Left renal pelvis (tissue), 4 donors: ENCODE measurements around the gene RNF144A. TPM values are rescaled to one million over a fixed set of nuclear protein-coding genes. Genes with fewer than 3 reads are reported as not detected.

Source experiments
- DNase-seq, 4 donors: peaks; one replicate each; pipeline ENCODE4 v3.0.0-alpha.2; 2013; ENCODE audit warnings: low read depth in 4 of 4, low spot score in 3 of 4
- polyA plus RNA-seq, 4 donors: library from polyadenylated mRNA; unstranded; fragments of 120-200 nt; gene quantifications; one replicate each; pipeline ENCODE4 v1.2.1, GENCODE V29; 2013; ENCODE audit not compliant: insufficient read length in 4 of 4

RNF144A gene
- polyA plus RNA-seq, 4 donors, result 51.7 to 79.3 (median 66.6) TPM

GRCh38 chr2:7033136-7033960, 116.1 kb downstream of the RNF144A start:
- DNase-seq, result no peak

DNA sequence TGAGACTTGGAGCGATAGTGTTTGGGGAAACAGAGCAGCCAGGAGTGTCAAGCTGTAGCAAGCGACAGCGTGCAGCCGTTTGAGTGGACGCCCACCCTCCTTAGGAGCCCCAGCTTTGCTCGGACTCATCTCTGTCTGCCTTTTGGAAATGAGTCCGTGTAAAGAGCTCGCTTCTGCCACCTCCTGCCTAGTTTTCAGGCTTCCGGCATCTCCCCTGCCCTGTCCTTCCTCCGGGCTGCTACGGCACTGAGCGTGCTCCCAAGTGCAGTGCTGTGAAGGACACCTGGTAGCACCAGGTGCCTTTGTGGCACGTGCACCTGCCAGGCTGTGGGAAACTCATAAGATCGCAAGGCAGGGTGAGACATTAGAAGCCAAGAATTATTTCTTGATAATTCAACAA, 117.1 kb downstream of the RNF144A start:
- no peak for DNase-seq

- no peak for DNase-seq
Measured at GRCh38 chr2:7035884-7036283, 118.7 kb downstream of the RNF144A start.

DNA sequence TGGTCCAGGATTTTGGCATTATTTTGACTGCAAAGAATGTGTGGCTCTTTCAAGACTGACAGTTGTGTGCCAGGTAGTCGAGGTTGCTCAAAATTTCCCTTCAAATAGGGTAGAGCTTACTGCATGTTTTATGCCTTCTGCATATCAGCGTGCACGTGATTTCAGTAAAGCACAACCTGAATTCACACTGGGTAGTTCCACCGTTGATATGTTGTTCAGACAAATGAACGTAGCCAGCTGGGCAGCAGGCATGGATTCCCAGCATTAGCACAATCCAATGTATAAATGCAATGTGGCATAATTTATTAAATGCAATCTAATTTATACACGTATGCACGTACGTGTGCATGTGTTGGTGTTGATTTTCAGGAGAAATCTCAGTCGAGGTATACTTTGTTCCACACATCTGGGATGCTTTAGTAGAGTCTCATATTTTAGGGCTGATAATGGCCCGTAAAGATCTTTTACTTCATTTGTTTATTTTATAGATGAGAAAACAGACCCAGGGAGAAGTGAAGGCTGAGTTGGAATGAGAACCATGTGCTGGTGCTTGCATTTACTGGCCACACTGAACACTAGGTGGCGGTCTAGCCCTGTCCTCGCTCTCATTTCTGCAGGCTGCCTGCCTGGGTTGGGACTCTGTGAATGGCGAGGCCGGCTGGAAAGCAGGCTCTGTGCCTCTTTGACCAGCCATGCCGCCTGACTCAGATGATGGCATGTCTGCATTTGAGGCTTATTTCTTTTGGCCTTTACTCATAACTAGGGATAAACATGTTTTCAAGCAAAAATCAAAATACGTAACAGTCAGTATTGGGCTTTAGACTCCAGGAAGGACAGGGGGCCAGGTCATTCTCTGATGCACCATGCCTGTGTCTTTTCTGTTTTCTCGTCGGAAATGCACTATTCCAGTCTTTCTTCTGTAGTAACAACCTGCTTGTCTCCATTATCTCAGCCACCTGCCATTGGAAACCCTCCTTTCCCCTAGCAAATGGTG, 120.4 kb downstream of the RNF144A start:
- no peak for DNase-seq

DNA sequence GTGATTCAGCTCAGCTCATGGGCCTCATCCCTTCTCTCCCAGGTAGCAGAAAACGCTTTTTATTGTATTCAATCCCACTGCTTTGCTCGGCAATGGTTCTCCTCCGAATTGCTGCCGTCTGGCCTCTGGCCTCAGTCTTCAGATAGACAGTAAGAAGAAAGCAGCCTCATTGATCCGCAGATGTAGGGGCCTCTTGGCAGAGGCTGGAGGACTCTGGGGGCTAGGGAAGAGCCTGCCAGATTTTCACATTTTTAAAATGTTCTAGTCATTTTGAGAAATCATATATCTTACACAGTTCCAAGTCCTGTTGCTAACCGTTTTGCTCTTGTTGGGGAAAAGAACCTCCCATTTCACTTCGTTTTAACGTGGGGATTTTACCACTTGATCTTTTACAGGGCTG, 123.3 kb downstream of the RNF144A start:
- no peak for DNase-seq

DNA sequence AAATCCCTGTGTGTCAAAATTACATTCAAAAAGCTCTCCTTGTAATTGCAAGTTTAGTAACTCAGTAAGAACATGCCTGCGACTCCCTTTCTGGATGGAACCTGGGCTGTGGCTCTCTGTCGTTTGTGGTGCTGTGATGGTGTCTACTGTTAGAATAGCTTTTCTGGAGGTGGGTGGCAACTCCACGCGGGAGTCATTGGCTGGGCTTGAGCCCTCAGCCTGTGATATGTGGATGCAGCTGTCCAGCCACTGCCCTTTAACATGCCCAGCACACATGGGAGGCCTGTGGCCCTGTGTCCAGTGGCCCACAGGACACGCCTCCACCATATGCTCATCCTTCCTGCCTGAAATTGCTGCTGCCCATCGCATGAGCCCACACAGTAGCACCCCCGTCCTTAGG, 124.2 kb downstream of the RNF144A start:
- DNase-seq, result no peak

DNA sequence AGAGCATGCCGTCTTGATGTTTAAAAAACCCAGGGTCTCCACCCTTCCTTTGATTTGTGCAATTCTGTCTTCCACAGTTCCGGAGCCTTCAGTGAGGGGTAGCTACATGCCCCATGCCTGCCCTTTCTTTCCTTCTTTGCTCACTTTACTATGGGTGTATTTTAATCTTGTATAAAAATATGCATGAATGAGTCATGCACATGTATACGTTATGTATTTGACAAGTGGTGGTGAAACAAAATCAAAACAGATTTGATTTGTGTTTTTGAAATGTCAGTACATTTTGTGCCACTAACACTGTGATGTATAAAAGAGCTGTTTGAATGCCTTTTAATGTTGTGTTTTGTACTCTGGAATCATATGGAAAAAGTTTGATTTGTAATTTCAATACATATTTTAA, 126.5 kb downstream of the RNF144A start:
- no peak for DNase-seq

- DNase-seq, result no peak
Measured at GRCh38 chr2:7044253-7045250, 127.3 kb downstream of the RNF144A start.

DNA sequence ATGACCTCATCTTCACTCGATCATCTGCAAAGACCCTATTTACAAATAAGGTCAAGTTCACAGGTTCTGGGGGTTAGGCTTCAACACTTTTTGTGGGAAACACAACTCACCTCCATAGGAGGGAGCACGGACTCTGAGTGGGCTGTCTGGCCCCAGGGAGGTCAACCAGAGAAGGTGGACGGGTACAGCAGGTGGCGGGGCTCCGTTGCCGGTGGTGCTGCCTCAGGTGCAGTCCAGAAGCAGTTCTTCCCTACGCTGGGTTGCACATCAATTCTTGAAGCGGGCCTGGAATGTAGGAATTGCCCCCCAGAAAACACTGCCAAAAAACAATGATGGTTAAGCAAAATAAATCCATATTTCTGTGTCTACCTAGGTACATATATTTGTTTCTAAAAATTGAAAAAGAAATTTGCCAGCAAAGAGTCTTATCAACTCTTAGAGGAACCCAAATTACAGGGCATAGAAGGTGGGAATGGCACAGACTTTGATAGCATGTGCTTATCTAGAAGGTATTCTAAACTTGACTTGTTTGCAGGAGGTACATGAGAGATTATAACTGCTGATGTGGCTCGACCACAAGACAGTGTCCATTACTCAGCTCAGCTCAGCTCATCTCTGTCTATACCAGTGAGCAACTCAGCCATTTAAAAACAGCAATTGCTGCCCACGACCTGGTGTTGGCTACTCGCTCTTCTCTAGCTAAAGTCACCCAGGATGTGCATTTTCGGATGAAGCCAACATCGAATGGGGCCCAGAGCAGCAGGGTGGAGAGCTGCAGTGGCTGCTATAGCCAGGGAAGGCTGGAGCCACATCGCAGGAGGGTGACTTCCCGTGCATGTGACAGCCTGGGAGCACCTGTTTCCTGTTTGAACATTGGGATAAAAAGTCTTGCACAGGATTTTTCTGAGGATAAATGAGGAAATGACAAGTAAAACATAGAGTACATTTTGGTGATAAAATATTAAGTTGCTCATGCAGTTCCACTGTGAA, 128.7 kb downstream of the RNF144A start:
- no peak for DNase-seq

DNA sequence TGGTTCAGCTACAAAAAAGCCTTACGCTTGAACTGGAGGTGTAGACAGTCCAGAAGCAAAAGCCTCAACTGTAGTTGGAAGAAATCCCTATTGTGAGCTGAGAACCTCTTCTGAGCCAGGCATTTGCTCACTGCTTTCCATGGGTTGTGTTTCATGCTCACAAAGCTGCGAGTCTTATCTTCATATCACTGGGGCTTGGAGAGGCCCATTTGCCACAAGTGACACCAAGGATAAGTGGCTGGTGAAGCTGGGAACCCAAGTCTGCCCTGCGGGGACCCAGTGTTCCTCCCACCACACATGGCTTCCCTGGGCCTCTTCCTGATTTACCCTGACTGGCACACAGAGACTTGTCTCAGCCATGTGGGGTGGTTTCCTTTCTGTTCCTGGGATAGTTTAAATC, 130.4 kb downstream of the RNF144A start:
- no peak for DNase-seq

- DNase-seq, result no peak
Measured at GRCh38 chr2:7048762-7049294, 131.6 kb downstream of the RNF144A start.

- DNase-seq, result no peak
Measured at GRCh38 chr2:7052404-7052803, 135.2 kb downstream of the RNF144A start.

DNA sequence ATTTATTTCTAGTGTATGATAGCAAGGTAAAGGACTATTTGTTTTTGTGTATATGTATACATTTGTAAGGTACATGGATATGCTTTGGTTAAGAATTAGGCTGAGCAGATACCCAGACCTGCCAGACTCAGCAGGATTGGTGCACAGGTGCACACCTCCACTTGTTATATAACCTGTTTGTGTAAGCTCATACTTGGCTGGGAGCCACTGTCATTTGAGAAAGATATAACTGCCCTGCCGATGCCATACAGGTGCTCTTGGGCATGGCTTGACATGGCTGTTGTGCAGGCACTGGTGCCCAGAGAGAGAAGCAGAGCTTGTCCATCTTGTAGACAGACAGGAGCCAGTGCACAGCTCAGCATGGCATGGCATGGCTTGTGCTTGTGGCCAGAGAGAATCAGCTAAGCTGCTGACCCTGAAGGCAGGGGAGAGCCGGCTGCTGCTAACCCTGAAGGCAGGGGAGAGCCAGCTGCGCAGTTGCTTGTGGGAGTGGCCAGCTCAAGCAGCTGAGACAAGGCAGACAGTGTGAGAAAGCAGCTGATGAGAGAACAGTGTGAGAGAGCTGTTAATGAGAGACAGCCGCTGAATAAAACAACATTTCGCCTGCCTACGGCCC, 136.5 kb downstream of the RNF144A start:
- no peak for DNase-seq

- DNase-seq, result no peak
Measured at GRCh38 chr2:7057865-7058400, 140.7 kb downstream of the RNF144A start.

GRCh38 chr2:7060156-7060555, 142.9 kb downstream of the RNF144A start:
- no peak for DNase-seq

- no peak for DNase-seq
Measured at GRCh38 chr2:7060631-7061449, 143.6 kb downstream of the RNF144A start.

- no peak for DNase-seq
Measured at GRCh38 chr2:7061450-7061789, 144.2 kb downstream of the RNF144A start.
